Measurements from ENCODE around the gene FAXC. TPM values are rescaled to one million over a fixed set of nuclear protein-coding genes. Genes with fewer than 3 reads are reported as not detected.

The FAXC gene
- total and polyA plus RNA-seq, 2 of the 13 experiments (the other 11 are each of a cell fraction or from before 2014, with no cell fraction given) = 0.11 to 0.63 TPM

DNA sequence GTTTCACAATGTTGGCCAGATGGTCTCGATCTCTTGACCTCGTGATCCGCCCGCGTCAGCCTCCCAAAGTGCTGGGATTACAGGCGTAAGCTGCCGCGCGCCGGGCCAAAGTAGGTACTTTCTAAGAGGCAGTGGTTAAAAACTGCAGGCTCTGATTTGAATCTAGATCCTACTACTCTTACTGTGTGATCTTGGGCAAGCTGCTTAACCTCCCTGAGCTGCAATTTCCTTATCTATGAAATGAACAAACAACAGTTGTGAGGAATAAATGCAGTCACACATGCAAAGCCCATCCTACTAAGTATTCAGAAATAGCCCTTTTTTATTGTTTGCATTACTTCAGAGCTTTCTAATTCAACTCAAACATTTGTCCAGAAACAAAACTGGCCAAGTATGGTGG is 2.9 kb downstream of the FAXC start:
- Histone ChIP-seq H3K4me1 (ENCODE audit: insufficient read depth, low read length) (peaks cover 14% of the 10 kb centered on the region), H3K79me2 (ENCODE audit: insufficient read depth, low read length) (no peaks in the 10 kb centered on the region), H3K9me3 (ENCODE audit: low read length) (no peaks in the 10 kb centered on the region), H3K27me3 (ENCODE audit: control insufficient read depth in 1 of 2, insufficient read depth in 2 of 2, low read length in 2 of 2) (peaks cover 0 to 30% of the 10 kb centered on the region in 2 experiments; a peak in 4 of 5 replicates), H2AFZ (ENCODE audit: low read length) (no peak overlapping the region), H3K4me3 (replicated peaks in 1 of 3; ENCODE audit: insufficient read depth in 1 of 3, low read depth in 2 of 3, low read length in 3 of 3) (no peak overlapping the region), H3K4me2 (ENCODE audit: low read depth, low read length) (no peak overlapping the region), H4K20me1 (ENCODE audit: insufficient read depth, low read length) (no peaks in the 10 kb centered on the region), H3K27ac (ENCODE audit: extremely low read length, insufficient read depth, low read length) (no peak overlapping the region), H3K36me3 (replicated peaks in 1 of 2; ENCODE audit: control insufficient read depth in 1 of 2, insufficient read depth in 2 of 2, low read length in 2 of 2) (no peaks in the 10 kb centered on the region), H3K9ac (ENCODE audit: insufficient read depth, low read depth, low read length) (no peak overlapping the region)
- no peak for TF ChIP-seq ZNF550 (CRISPR knock-in tag; IDR thresholded peaks at IDR 0.05; ENCODE audit: borderline replicate concordance)
- TF ChIP-seq ZNF768 (CRISPR knock-in tag; IDR thresholded peaks at IDR 0.05) = peak; percentile 47
- ChIA-PET CTCF (ENCODE audit: low intra/inter-chr PET ratio, low total read pairs) (no interaction called here), POLR2A (no interaction called here)
- FAIRE-seq (no peak), ATAC-seq (no peak), DNase-seq (ENCODE audit: low spot score) (no peak)
- intact Hi-C loops (cut with micrococcal nuclease; ENCODE audit: unreplicated experiment) = no loop called here
- in situ Hi-C loops (cut with HindIII; ENCODE audit: extremely low pct_ligation_motif_present, low pct_unique_long_range_greater_than_20kb) = loop anchor here (25.0 kb wide), 1 partner anchor 466 kb away; no protein-coding TSS in a partner anchor
- WGBS (ENCODE audit: low lambda C conversion rate) = 55% methylated on average over 10 of the region's 10 CpGs
- BruUV-seq (replicated peaks) = no TSS peak

DNA sequence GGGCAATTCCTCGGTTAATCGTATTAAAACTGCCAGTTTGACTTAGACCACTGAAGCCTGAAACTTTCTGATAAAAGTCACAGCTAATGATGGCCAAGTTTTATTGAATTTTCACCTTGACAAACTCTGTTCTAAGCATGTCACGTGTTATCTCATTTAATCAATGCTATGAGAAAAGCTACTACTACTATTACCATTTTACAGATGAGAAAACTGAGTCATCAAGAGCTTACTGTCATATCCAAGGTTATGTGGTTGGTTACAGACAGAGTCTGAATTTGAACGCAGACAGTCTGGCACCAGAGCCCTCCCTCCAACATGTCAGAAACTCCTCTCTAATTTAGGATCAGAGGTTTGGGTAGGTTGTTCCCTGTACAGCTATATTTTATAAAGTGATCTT is 4.3 kb downstream of the FAXC start:
- no peaks in the 10 kb centered on the region for H3K79me2 ChIP-seq (ENCODE audit: insufficient read depth, low read length)
- no peak overlapping the region for H3K27ac ChIP-seq (ENCODE audit: extremely low read length, insufficient read depth, low read length)
- no peaks in the 10 kb centered on the region for H3K36me3 ChIP-seq (replicated peaks in 1 of 2; ENCODE audit: control insufficient read depth in 1 of 2, insufficient read depth in 2 of 2, low read length in 2 of 2)
- H3K4me1 ChIP-seq (ENCODE audit: insufficient read depth, low read length) = peaks cover 8% of the 10 kb centered on the region
- no peak overlapping the region for H3K9ac ChIP-seq (ENCODE audit: insufficient read depth, low read depth, low read length)
- ATAC-seq = no peak
- in situ Hi-C loops (cut with HindIII; ENCODE audit: extremely low pct_ligation_motif_present, low pct_unique_long_range_greater_than_20kb) (loop anchor here (25.0 kb wide), 1 partner anchor 467 kb away; no protein-coding TSS in a partner anchor), intact Hi-C loops (cut with micrococcal nuclease; ENCODE audit: unreplicated experiment) (no loop called here)
- peaks cover 0 to 17% of the 10 kb centered on the region in 2 experiments; a peak in 4 of 5 replicates for H3K27me3 ChIP-seq (ENCODE audit: control insufficient read depth in 1 of 2, insufficient read depth in 2 of 2, low read length in 2 of 2)
- no peak overlapping the region for H2AFZ ChIP-seq (ENCODE audit: low read length)
- TF ChIP-seq ZNF879 (CRISPR knock-in tag; IDR thresholded peaks at IDR 0.05) (no peak), ZNF121 (CRISPR knock-in tag; IDR thresholded peaks at IDR 0.05) (no peak), NFKB2 (CRISPR knock-in tag; IDR thresholded peaks at IDR 0.05; ENCODE audit: borderline replicate concordance) (no peak), CHD2 (IDR thresholded peaks at IDR 0.05; ENCODE audit: low read depth, low read length) (no peak), KLF6 (CRISPR knock-in tag; IDR thresholded peaks at IDR 0.05) (no peak), MTF2 (CRISPR knock-in tag; IDR thresholded peaks at IDR 0.05; ENCODE audit: borderline replicate concordance) (no peak)
- ChIA-PET CTCF (ENCODE audit: low intra/inter-chr PET ratio, low total read pairs) (no interaction called here), POLR2A (no interaction called here)
- no peaks in the 10 kb centered on the region for H4K20me1 ChIP-seq (ENCODE audit: insufficient read depth, low read length)
- WGBS (ENCODE audit: low lambda C conversion rate) = 15% methylated on average over 4 of the region's 4 CpGs
- no peak overlapping the region for H3K4me2 ChIP-seq (ENCODE audit: low read depth, low read length)
- FAIRE-seq = no peak
- DNase-seq (ENCODE audit: low spot score) = no peak
- BruUV-seq (replicated peaks) = no TSS peak
- H3K4me3 ChIP-seq (replicated peaks in 1 of 3; ENCODE audit: insufficient read depth in 1 of 3, low read depth in 2 of 3, low read length in 3 of 3) = no peak overlapping the region
- no peaks in the 10 kb centered on the region for H3K9me3 ChIP-seq (ENCODE audit: low read length)
